Measurements from ENCODE around the gene INTS6L. TPM values are rescaled to one million over a fixed set of nuclear protein-coding genes. Genes with fewer than 3 reads are reported as not detected.

Gene INTS6L
- polyA plus RNA-seq, 4 donors = 21.2 to 35.4 (median 24.7) TPM

DNA sequence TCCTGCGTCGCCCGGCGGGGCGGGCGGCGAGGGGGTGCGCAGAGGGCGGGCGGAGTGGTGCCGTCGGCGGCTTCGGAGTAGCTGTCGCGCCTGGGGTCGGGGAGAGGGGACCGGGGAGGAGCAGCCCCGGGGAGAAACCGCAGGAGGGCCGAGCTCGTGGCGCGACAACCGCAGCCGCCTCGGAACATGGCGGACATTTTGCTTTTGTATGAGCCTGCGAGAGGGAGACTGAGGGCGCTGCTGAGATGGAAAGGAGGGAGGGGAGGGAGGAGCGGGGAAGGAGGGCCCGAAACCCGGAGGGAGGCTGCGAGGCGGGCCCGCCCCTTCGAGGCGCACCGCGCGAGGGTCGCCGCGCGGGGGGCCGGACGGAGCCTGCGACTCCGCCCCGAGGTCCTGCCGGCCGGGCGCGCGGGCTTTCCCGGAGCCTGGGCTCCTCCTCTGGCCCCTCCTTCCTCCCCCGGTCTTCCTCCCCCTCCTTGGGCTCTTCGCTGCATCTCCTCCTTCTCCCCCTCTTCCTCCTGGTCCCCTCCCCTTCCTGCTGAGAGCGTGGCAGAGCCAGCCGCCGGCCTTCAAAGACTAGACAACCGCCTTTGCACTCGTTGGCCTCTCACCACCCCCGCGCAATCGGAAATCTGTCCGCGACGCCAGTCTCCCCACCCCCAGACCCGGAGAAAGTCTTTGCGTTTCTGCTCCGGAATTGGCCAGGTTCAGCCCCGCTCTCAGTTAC is 1.1 kb downstream of the INTS6L start:
- peak; percentile 68 to 79 (median 72) for DNase-seq (ENCODE audit: low read depth in 4 of 4, low spot score in 3 of 4)

DNA sequence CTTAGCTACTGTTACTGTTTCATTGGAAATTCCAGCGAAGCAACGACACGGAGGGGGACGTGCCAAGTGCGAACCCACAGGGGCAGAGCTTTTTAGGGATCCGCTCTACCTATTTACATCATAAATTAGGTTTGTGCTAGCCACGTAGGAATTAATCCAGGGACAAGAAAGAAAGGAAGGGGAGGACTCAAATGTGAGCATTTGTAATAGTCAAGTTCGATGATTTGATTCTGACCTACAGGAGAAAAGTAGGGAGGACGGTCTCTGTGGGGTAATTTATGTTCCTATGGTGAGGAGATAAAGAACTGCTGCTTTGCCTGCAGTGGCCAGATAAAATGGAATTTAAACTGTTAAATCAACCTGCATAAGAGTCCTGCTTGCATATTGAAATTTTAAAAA is 1.7 kb downstream of the INTS6L start:
- no peak for DNase-seq (ENCODE audit: low read depth in 4 of 4, low spot score in 3 of 4)

DNA sequence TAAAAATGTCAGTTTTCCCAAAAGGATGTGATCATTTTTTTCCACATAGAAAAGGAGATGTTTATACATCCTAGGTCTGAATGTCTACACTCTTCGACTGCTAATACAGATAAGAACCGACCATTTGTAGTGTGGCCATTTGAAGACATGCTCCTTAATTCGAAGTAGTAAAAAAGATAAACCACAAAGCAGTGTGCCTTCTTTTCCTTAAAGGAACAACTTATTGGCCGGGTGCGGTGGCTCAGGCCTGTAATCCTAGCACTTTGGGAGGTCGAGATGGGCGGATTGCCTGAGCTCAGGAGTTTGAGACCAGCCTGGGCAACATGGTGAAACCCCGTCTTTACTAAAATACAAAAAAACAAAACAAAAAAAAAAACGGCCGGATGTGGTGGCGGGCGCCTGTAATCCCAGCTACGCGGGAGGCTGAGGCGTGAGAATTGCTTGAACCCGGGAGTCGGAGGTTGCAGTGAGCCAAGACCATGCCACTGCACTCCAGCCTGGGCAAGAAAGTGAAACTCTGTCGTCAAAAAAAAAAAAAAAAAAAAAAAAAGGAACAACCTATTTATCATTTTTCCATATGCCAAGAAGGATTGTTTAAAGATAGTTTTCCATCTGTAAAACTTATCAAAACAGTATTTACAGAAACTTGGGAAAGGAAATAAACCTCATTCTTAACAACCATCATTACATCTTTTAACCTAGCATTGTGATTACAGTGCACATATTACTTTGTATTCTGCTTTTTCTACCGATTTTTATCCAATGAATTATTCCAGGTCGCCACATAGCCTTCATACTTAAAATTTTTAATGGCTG is 2.6 kb downstream of the INTS6L start:
- DNase-seq (ENCODE audit: low read depth in 4 of 4, low spot score in 3 of 4) = no peak

DNA sequence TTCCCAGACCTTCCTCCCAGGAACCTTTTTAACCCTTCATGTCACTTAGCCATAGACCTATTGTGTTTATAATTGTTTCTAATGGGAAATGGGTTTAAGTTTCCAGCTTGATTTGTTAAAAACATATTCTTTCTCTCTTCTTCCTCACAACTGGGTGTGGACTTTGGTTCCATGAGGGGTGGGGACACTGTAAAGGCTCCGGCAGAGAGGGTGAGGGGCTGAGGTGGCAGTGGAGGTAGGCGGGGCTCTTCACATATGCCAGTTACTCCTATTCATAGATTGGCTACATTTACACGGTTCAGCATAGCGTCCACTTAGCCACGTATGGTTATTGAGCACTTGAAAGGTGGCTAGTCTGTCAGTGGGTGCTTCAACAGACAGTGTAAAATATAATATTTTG is 7.8 kb downstream of the INTS6L start:
- DNase-seq (ENCODE audit: low read depth in 4 of 4, low spot score in 3 of 4) = no peak

GRCh38 chrX:135528756-135529155 is 8.3 kb downstream of the INTS6L start:
- no peak for DNase-seq (ENCODE audit: low read depth in 4 of 4, low spot score in 3 of 4)

DNA sequence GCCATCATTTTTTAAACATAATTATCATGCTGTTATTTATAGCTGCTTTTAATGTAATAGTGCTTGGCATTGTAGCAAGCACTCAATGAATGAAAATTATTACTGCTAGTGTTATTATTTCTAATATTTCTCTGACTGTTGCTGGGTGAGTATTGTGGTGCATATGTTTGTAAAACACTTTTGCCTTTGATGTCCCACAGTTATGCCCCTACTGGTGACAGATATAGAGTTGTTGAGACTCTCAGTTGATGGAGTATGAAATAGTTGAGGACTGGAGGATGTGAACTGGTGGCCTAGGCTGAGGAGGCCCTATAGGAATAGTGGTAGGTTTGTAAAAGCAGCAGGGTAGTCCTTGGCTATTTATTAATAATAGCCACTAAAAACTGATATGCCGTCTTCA is 9.6 kb downstream of the INTS6L start:
- DNase-seq (ENCODE audit: low read depth in 4 of 4, low spot score in 3 of 4) = no peak

DNA sequence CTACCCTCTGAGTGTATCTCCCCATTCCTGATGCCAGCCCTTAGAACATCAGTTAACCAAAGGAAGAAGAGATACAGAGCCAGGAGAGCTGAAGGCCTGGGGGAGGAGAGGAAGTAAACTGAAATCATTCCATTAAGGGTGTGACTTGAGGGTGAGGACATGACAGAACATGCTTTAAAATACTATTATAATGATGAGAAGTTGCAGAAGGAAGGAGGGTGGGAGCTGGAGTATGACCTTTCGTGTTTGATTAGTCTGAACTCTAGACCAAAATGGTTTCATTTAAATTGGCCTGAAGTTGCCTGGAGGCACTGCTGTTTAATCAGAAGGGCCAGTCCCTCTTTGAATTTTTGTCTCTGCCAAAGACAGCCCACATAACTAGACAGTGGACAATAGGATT is 11.4 kb downstream of the INTS6L start:
- no peak for DNase-seq (ENCODE audit: low read depth in 4 of 4, low spot score in 3 of 4)

GRCh38 chrX:135535077-135535940 is 14.8 kb downstream of the INTS6L start:
- DNase-seq (ENCODE audit: low read depth in 4 of 4, low spot score in 3 of 4) = no peak

GRCh38 chrX:135536877-135537276 is 16.4 kb downstream of the INTS6L start:
- DNase-seq (ENCODE audit: low read depth in 4 of 4, low spot score in 3 of 4) = no peak

- no peak for DNase-seq (ENCODE audit: low read depth in 4 of 4, low spot score in 3 of 4)
Observed at GRCh38 chrX:135541351-135541750, 20.9 kb downstream of the INTS6L start.

GRCh38 chrX:135543172-135543571 is 22.7 kb downstream of the INTS6L start:
- no peak for DNase-seq (ENCODE audit: low read depth in 4 of 4, low spot score in 3 of 4)

GRCh38 chrX:135543924-135544323 is 23.5 kb downstream of the INTS6L start:
- no peak for DNase-seq (ENCODE audit: low read depth in 4 of 4, low spot score in 3 of 4)

DNA sequence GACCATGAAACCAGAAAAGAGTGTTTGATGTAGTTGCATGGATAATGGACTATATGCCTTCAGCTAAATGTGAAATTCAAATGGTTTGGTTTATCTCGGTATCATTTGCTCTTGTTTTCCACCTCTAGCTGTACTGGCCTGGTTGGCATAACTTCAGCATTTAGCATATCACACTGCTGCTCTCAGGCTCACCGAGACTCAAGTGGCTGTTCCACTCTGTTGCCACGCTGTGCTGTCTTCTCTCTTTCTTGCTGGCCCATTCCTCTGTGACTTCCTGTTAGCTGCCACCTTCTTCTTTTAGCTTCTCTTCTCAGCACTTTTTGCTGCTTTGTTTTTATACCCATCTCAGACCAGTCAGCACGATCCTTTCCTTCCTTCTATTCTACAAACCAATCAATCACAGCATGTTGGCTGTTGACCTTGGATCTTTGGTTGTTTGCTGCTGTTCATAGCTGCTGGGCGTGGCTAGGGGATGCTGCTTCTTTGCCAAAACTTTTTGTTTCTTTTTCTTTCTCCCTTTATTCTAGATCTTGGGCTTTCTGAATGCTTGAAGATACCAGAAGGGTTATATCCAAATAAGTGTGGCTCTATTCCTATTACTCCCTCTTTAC is 24.0 kb downstream of the INTS6L start:
- DNase-seq (ENCODE audit: low read depth in 4 of 4, low spot score in 3 of 4) = no peak

DNA sequence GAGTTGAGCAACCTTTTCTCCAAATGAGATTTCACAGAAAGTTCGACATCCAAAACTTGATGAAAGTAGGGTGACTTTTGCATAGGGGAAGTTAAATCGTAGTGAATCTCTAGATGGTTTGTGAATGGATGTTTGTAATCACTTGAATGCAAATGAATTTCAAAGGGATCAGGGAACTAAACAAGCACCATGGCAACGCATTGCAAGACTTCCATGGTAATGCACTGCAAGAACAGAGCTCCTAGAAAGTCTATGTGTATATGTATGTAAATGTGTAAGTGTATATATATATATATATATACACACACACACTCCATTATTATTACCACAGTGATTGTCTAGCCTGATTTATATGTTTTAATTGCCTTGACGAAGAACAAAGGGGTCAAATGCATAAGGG is 27.3 kb downstream of the INTS6L start:
- DNase-seq (ENCODE audit: low read depth in 4 of 4, low spot score in 3 of 4) = no peak

GRCh38 chrX:135549519-135549918 is 29.1 kb downstream of the INTS6L start:
- DNase-seq (ENCODE audit: low read depth in 4 of 4, low spot score in 3 of 4) = no peak

DNA sequence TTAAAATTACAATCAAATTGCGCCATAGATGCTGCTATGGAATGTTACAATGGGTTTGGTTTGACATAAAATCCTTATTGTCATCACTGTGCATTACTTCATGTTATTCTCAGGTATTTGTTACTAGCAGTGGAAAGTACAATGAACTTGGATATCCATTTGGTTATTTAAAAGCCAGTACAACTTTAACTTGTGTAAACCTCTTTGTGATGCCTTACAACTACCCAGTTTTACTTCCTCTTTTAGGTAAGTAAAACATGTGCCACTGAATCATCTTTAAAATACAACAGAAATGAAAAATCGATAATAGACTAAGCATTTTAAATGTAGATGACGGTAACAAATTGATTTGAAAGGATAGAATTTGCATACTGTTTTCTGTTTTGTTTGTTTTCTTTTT is 35.6 kb downstream of the INTS6L start:
- no peak for DNase-seq (ENCODE audit: low read depth in 4 of 4, low spot score in 3 of 4)

GRCh38 chrX:135557344-135557743 is 36.9 kb downstream of the INTS6L start:
- DNase-seq (ENCODE audit: low read depth in 4 of 4, low spot score in 3 of 4) = no peak

DNA sequence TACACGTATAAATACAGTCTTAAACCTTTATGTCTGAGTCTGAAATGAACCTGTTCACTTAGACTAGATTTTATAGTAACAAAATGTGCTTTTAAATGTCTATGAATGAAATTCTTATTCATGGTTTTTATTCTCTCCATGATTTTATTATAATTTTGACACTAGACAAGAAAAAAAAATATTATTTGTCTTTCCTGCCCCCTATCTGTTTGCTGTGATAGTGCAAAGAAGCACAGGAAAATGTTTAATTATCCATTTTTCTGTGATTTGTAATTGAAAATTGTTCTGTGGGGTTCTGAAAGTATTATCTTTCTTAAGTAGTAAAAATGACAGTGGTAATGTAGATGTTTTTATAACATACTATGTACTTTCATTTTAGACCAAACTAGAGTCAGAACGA is 52.0 kb downstream of the INTS6L start:
- DNase-seq (ENCODE audit: low read depth in 4 of 4, low spot score in 3 of 4) = no peak

- DNase-seq (ENCODE audit: low read depth in 4 of 4, low spot score in 3 of 4) = no peak
Observed at GRCh38 chrX:135581496-135581895, 61.0 kb downstream of the INTS6L start.

DNA sequence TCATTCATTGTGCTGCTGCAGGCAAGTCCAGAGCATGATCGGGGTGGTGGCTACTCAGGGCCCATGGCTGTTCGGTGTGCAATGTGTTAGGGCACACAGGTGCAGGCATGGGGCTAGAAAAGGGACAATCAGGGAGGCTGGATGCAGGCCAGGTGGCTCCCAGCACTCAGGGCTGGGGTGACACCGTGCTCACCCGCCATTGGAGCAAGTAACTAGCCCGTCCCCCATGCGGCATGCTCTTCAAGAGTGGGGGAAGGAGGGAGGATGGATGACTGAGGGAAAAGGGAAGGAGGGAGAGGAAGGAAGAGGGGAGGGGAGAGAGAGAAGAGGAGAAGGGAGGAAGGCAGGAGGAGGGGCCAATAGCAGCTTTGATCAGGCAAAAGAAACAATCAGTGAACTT is 64.7 kb downstream of the INTS6L start:
- DNase-seq (ENCODE audit: low read depth in 4 of 4, low spot score in 3 of 4) = no peak

DNA sequence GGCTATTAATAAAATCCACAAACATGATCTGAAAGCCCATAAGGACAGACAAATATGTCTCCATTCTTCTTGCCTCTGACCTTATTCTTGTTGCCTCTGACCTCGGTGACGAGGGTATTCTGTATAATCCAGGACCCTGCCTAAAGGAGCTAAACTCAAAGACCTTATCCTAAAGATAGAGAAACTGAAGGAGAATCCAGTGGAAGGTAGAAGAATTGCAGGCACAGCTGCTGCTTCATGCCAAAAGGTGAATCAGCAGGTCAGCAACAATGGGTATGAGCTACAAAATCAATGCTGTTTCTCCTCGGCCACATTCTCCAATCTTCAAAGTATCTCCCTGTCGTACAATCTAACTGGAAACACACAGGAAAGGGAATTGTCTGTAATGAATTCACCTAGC is 71.4 kb downstream of the INTS6L start:
- no peak for DNase-seq (ENCODE audit: low read depth in 4 of 4, low spot score in 3 of 4)
